ENCODE data around the gene ADAMTS17.

- TF ChIP-seq CTCF (IDR thresholded peaks at IDR 0.05; ENCODE audit: low read depth, low read length) (no peak), EZH2phosphoT487 (IDR thresholded peaks at IDR 0.05; ENCODE audit: low read depth) (no peak)
Measured at GRCh38 chr15:99993681-99994131, 348.1 kb downstream of the ADAMTS17 start.

Data from OCI-LY3 (cell line).